ENCODE data around the gene STK10.

DNA sequence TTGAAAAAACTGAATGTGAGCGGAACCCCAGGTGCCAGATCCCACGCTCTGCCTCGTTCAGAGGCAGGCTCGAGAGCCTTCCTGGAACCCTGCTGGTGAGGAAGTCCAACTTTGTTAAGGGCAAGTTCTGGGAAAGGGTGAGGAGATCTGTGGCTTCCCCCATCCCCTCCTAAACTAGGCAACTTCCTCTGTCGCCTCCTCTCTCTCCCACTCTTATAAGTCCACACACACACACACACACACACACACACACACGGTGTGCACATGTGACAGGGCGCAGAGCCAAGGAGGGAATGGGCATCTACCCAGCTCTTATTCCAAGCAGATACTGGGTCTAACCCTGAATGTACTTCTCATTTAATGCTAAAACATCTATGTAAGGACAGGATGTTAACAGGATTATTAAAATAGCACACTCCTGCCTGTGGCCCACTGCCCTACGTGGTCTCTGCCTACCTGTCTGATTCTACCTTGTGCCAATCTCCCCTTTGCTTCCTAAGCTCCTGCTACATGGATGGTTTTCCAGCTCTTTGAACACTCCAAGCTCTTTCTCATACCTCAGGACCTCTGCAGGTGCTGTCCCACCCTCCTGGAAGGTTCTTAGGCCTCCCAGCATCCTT is 109.2 kb downstream of the STK10 start:
- TF ChIP-seq, protein P1, sequence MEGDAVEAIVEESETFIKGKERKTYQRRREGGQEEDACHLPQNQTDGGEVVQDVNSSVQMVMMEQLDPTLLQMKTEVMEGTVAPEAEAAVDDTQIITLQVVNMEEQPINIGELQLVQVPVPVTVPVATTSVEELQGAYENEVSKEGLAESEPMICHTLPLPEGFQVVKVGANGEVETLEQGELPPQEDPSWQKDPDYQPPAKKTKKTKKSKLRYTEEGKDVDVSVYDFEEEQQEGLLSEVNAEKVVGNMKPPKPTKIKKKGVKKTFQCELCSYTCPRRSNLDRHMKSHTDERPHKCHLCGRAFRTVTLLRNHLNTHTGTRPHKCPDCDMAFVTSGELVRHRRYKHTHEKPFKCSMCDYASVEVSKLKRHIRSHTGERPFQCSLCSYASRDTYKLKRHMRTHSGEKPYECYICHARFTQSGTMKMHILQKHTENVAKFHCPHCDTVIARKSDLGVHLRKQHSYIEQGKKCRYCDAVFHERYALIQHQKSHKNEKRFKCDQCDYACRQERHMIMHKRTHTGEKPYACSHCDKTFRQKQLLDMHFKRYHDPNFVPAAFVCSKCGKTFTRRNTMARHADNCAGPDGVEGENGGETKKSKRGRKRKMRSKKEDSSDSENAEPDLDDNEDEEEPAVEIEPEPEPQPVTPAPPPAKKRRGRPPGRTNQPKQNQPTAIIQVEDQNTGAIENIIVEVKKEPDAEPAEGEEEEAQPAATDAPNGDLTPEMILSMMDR (IDR thresholded peaks at IDR 0.05; ENCODE audit: low read depth, low read length), result no peak
- TF ChIP-seq EZH2phosphoT487 (IDR thresholded peaks at IDR 0.05; ENCODE audit: low read depth), result no peak

Measured in OCI-LY3 (cell line).